Measurements from ENCODE around the gene MAN2A1.

MAN2A1 gene

GRCh38 chr5:109905906-109906305 is 216.2 kb downstream of the MAN2A1 start:
- H3K4me3 ChIP-seq (ENCODE audit: low read length): no peak overlapping the region
- H3K9me2 ChIP-seq (replicated peaks; ENCODE audit: insufficient read depth, low read length): no peaks in the 10 kb centered on the region
- H3K36me3 ChIP-seq (replicated peaks; ENCODE audit: insufficient read depth, low read length): no peaks in the 10 kb centered on the region
- TF ChIP-seq CTCF (IDR thresholded peaks at IDR 0.05; ENCODE audit: low read length) (no peak), EZH2 (optimal IDR thresholded peaks at IDR 0.05; ENCODE audit: low read depth, low read length) (no peak)
- DNase-seq: no peak
- H4K20me1 ChIP-seq (ENCODE audit: insufficient read depth, low read length): no peaks in the 10 kb centered on the region
- H2AFZ ChIP-seq (ENCODE audit: low read length): no peak overlapping the region
- H3K79me2 ChIP-seq (ENCODE audit: low read length): no peaks in the 10 kb centered on the region
- H3K27me3 ChIP-seq (replicated peaks; ENCODE audit: insufficient read depth, low read length): no peaks in the 10 kb centered on the region
- no peak overlapping the region for H3K27ac ChIP-seq (ENCODE audit: low read length)
- no peaks in the 10 kb centered on the region for H3F3A ChIP-seq (ENCODE audit: insufficient read depth, low read length)
- H3K9me3 ChIP-seq (replicated peaks; ENCODE audit: insufficient read depth, low read length): no peaks in the 10 kb centered on the region
- H3K9ac ChIP-seq (ENCODE audit: low read length): no peak overlapping the region
- no peak overlapping the region for H3K4me2 ChIP-seq (ENCODE audit: low read depth, low read length)
- peaks cover 19% of the 10 kb centered on the region for H3K4me1 ChIP-seq (ENCODE audit: low read length)

GRCh38 chr5:109907189-109907588 is 217.5 kb downstream of the MAN2A1 start:
- TF ChIP-seq EZH2phosphoT487 (IDR thresholded peaks at IDR 0.05; ENCODE audit: low read length) (no peak), EZH2 (optimal IDR thresholded peaks at IDR 0.05; ENCODE audit: low read depth, low read length) (no peak), CTCF (IDR thresholded peaks at IDR 0.05; ENCODE audit: low read length) (no peak)
- DNase-seq: no peak

GRCh38 chr5:109907731-109908130 is 218.0 kb downstream of the MAN2A1 start:
- Histone ChIP-seq H3K36me3 (replicated peaks; ENCODE audit: insufficient read depth, low read length) (no peaks in the 10 kb centered on the region), H3K4me1 (ENCODE audit: low read length) (peaks cover 15% of the 10 kb centered on the region), H3F3A (ENCODE audit: insufficient read depth, low read length) (no peaks in the 10 kb centered on the region), H3K9ac (ENCODE audit: low read length) (no peak overlapping the region), H3K9me2 (replicated peaks; ENCODE audit: insufficient read depth, low read length) (no peaks in the 10 kb centered on the region), H3K9me3 (replicated peaks; ENCODE audit: insufficient read depth, low read length) (no peaks in the 10 kb centered on the region), H3K4me2 (ENCODE audit: low read depth, low read length) (no peak overlapping the region), H3K27me3 (replicated peaks; ENCODE audit: insufficient read depth, low read length) (no peaks in the 10 kb centered on the region), H4K20me1 (ENCODE audit: insufficient read depth, low read length) (no peaks in the 10 kb centered on the region), H3K27ac (ENCODE audit: low read length) (no peak overlapping the region), H2AFZ (ENCODE audit: low read length) (no peak overlapping the region), H3K4me3 (ENCODE audit: low read length) (no peak overlapping the region), H3K79me2 (ENCODE audit: low read length) (no peaks in the 10 kb centered on the region)
- DNase-seq: no peak
- no peak for TF ChIP-seq CTCF (IDR thresholded peaks at IDR 0.05; ENCODE audit: low read length)
- no peak for TF ChIP-seq EZH2phosphoT487 (IDR thresholded peaks at IDR 0.05; ENCODE audit: low read length)
- TF ChIP-seq EZH2 (optimal IDR thresholded peaks at IDR 0.05; ENCODE audit: low read depth, low read length): no peak

More at GRCh38 chr5:109907189-109907588, 217.5 kb downstream of the MAN2A1 start:
- no peak overlapping the region for H3K27ac ChIP-seq (ENCODE audit: low read length)
- no peaks in the 10 kb centered on the region for H3F3A ChIP-seq (ENCODE audit: insufficient read depth, low read length)
- H3K4me2 ChIP-seq (ENCODE audit: low read depth, low read length): no peak overlapping the region
- no peaks in the 10 kb centered on the region for H3K27me3 ChIP-seq (replicated peaks; ENCODE audit: insufficient read depth, low read length)
- no peaks in the 10 kb centered on the region for H3K79me2 ChIP-seq (ENCODE audit: low read length)
- no peaks in the 10 kb centered on the region for H3K36me3 ChIP-seq (replicated peaks; ENCODE audit: insufficient read depth, low read length)
- no peak overlapping the region for H3K9ac ChIP-seq (ENCODE audit: low read length)
- no peak overlapping the region for H3K4me3 ChIP-seq (ENCODE audit: low read length)
- no peak overlapping the region for H2AFZ ChIP-seq (ENCODE audit: low read length)
- no peaks in the 10 kb centered on the region for H3K9me2 ChIP-seq (replicated peaks; ENCODE audit: insufficient read depth, low read length)
- no peaks in the 10 kb centered on the region for H3K9me3 ChIP-seq (replicated peaks; ENCODE audit: insufficient read depth, low read length)
- no peaks in the 10 kb centered on the region for H4K20me1 ChIP-seq (ENCODE audit: insufficient read depth, low read length)
- peaks cover 11% of the 10 kb centered on the region for H3K4me1 ChIP-seq (ENCODE audit: low read length)

All from MM.1S (cell line).